ENCODE results near the gene S100P. TPM values are rescaled to one million over a fixed set of nuclear protein-coding genes. Genes with fewer than 3 reads are reported as not detected.

The S100P gene
- 0.54 TPM in 1 of 2 replicates, not detected in the other for total RNA-seq

GRCh38 chr4:6693231-6694176 is at the start of gene S100P:
Gene S100P (plus strand): TSS chr4:6693878. CDS start chr4:6693933, 55 bp downstream.

GRCh38 chr4:6709230-6710114 is 15.8 kb downstream of the S100P start, which contains the start of gene MRFAP1L1:
Gene MRFAP1L1 (minus strand): TSS chr4:6709865. CDS start chr4:6709629, 236 bp downstream.

GRCh38 chr4:6716018-6716911 is 22.6 kb downstream of the S100P start, which contains the start of gene BLOC1S4:
Gene BLOC1S4 (plus strand): TSS chr4:6716174. CDS start chr4:6716210, 36 bp downstream.

Other genes starting within 250 kb of the S100P start
- gene PPP2R2C, start 221.3 kb upstream of the S100P start, total RNA-seq, result 0.54 and 0.86 TPM in 2 replicates
- 10.0 and 10.7 TPM in 2 replicates for gene MAN2B2, start 118.7 kb upstream of the S100P start, total RNA-seq
- gene MRFAP1, start 53.2 kb upstream of the S100P start, total RNA-seq, result 103 and 113 TPM in 2 replicates
- gene MRFAP1L1, start 16.0 kb downstream of the S100P start, total RNA-seq, result 45.3 and 54.5 TPM in 2 replicates
- gene BLOC1S4, start 22.3 kb downstream of the S100P start, total RNA-seq, result 10.0 and 10.3 TPM in 2 replicates
- gene KIAA0232, start 88.8 kb downstream of the S100P start, total RNA-seq, result 15.5 and 18.8 TPM in 2 replicates
- gene TBC1D14, start 215.9 kb downstream of the S100P start, total RNA-seq, result 17.2 and 24.3 TPM in 2 replicates